ENCODE results near the gene YWHAE. TPM values are rescaled to one million over a fixed set of nuclear protein-coding genes. Genes with fewer than 3 reads are reported as not detected.
A peak's percentile ranks its signal among the peaks of the same experiment; 100 is the strongest.

Gene YWHAE
- total RNA-seq, 4 donors from 2014 or later: 581 to 765 (median 678) TPM

- H3K36me3 ChIP-seq: peaks cover 0 to 4% (median 0%) of the 10 kb centered on the region in 3 donors
- H3K4me3 ChIP-seq: no peak overlapping the region
- no peak overlapping the region for H3K27ac ChIP-seq
- H3K27me3 ChIP-seq: no peaks in the 10 kb centered on the region
- TF ChIP-seq CTCF (IDR thresholded peaks at IDR 0.05) (no peak), POLR2A (IDR thresholded peaks at IDR 0.05) (no peak), EP300 (IDR thresholded peaks at IDR 0.05) (no peak)
- no peaks in the 10 kb centered on the region for H3K9me3 ChIP-seq
- 75 to 76% methylated on average over 7 of the region's 7 CpGs for whole genome bisulfite sequencing, 2 donors
- peaks cover 0 to 94% (median 58%) of the 10 kb centered on the region in 4 donors for H3K4me1 ChIP-seq
- DNase-seq (ENCODE audit: low spot score in 2 of 2): no peak
Observed at GRCh38 chr17:1372618-1373017, 27.4 kb downstream of the YWHAE start.

GRCh38 chr17:1371893-1372590 is 28.0 kb downstream of the YWHAE start:
- Histone ChIP-seq H3K9me3 (no peaks in the 10 kb centered on the region), H3K4me3 (no peak overlapping the region), H3K36me3 (peaks cover 0 to 4% (median 0%) of the 10 kb centered on the region in 3 donors), H3K27me3 (no peaks in the 10 kb centered on the region), H3K27ac (no peak overlapping the region), H3K4me1 (peaks cover 0 to 94% (median 58%) of the 10 kb centered on the region in 4 donors)
- no peak for TF ChIP-seq POLR2A (IDR thresholded peaks at IDR 0.05)
- no peak for TF ChIP-seq CTCF (IDR thresholded peaks at IDR 0.05)
- no peak for DNase-seq (ENCODE audit: low spot score in 2 of 2)
- WGBS, 2 donors: 72 to 74% methylated on average over 17 of the region's 17 CpGs

GRCh38 chr17:1368588-1368987 is 31.4 kb downstream of the YWHAE start:
- DNase-seq (ENCODE audit: low spot score in 2 of 2): no peak
- Histone ChIP-seq H3K27me3 (no peaks in the 10 kb centered on the region), H3K4me1 (peaks cover 0 to 94% (median 48%) of the 10 kb centered on the region in 4 donors), H3K27ac (no peak overlapping the region), H3K36me3 (peaks cover 0 to 17% (median 5%) of the 10 kb centered on the region in 3 donors), H3K9me3 (no peaks in the 10 kb centered on the region), H3K4me3 (no peak overlapping the region)
- 58 to 59% methylated on average over 4 of the region's 4 CpGs for WGBS, 2 donors
- TF ChIP-seq POLR2A (IDR thresholded peaks at IDR 0.05): no peak
- no peak for TF ChIP-seq CTCF (IDR thresholded peaks at IDR 0.05)
- no peak for TF ChIP-seq EP300 (IDR thresholded peaks at IDR 0.05)

- no peak for TF ChIP-seq POLR2A (IDR thresholded peaks at IDR 0.05)
- no peak for TF ChIP-seq EP300 (IDR thresholded peaks at IDR 0.05)
- TF ChIP-seq CTCF (IDR thresholded peaks at IDR 0.05): no peak
- Histone ChIP-seq H3K9me3 (no peaks in the 10 kb centered on the region), H3K4me1 (peaks cover 0 to 95% (median 55%) of the 10 kb centered on the region in 4 donors), H3K27me3 (no peaks in the 10 kb centered on the region), H3K36me3 (peaks cover 0 to 16% (median 5%) of the 10 kb centered on the region in 3 donors), H3K4me3 (no peak overlapping the region), H3K27ac (peak overlapping the region in 2 of 4 donors; percentile 50 to 53)
- DNase-seq (ENCODE audit: low spot score in 2 of 2): no peak
- 51 to 54% methylated on average over 4 to 5 of the region's 5 CpGs for WGBS, 2 donors
Observed at GRCh38 chr17:1367351-1367745, 32.7 kb downstream of the YWHAE start.

- TF ChIP-seq CTCF (IDR thresholded peaks at IDR 0.05) (no peak), POLR2A (IDR thresholded peaks at IDR 0.05) (no peak), EP300 (IDR thresholded peaks at IDR 0.05) (no peak)
- Histone ChIP-seq H3K9me3 (no peaks in the 10 kb centered on the region), H3K4me1 (peaks cover 0 to 95% (median 64%) of the 10 kb centered on the region in 4 donors), H3K36me3 (peaks cover 0 to 16% (median 5%) of the 10 kb centered on the region in 3 donors), H3K4me3 (no peak overlapping the region), H3K27ac (peak overlapping the region in 2 of 4 donors; percentile 50 to 71), H3K27me3 (no peaks in the 10 kb centered on the region)
- 73 to 75% methylated on average over 7 of the region's 7 CpGs for WGBS, 2 donors
- no peak for DNase-seq (ENCODE audit: low spot score in 2 of 2)
Observed at GRCh38 chr17:1366234-1366633, 33.8 kb downstream of the YWHAE start.
